NCI-H2171 (cell line): ENCODE data around the gene FAM20A.

Experiments used
- DNase-seq: peaks from one replicate; lab custom pipeline; 2025; lab: John Stamatoyannopoulos, UW

FAM20A gene

DNA sequence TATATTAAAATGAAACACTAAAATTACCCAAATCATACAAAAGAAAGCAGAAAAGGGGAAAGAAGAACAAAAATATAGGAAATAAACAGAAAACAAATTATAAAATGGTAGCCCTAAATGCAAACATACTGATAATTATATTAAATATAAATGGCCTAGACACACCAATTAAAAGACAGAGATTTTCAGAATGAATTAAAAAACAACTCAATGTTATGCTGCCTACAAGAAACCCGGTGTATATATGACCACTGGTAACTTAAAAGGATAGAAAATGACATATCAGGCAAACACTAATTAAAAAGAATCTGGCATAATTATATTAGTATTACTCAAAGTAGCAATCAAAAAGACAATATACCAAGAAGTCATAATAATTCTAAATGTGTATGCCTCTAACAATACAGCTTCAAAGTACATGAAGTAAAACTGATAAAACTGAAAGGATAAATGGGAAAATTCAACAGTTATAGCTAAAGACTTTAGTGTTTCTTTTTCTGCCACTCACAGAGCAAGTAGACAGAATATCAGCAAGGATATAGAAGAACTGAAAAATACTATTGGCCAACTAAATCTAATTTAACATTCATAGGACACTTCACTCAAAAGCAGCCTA, 7.5 kb upstream of the FAM20A start:
- no peak for DNase-seq

DNA sequence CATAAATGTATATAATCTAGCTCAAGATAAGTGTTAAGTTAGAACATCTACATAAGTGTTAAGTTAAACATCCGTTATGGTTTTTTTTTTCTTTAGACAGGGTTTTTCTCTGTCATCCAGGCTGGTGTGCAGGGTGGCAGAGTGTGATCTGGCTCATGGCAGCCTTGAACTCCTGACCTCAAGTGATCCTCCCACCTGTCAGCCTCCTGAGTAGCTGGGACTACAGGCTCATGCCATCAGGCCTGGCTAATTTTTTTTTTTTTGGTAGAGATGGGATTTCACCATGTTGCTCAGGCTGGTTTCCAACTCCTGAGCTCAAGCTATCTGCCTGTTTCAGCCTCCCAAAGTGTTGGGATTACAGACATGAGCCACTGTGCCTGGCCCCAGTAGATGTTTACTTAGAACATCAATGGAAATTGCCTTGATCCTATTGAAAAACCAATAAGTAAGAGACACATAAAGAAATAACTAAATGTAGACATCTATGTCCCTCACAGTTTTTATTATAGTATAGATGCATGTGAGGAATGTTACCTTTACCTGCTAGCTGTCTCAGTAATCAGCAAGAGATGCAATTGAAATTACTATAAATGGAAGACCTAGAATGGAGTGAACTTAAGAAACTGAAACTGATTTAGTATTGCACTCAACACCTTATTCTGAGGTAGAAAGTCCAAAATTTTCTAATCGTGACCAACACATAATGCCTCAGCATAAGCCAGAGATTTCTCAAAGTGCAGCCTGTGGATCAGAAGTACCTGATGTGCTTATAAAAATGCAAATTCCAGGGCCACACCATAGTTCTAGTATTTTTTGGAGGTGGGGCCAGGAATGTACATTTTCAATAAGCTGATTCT, 5.5 kb upstream of the FAM20A start:
- DNase-seq = no peak

GRCh38 chr17:68605914-68606313, 4.7 kb upstream of the FAM20A start:
- DNase-seq = no peak

DNA sequence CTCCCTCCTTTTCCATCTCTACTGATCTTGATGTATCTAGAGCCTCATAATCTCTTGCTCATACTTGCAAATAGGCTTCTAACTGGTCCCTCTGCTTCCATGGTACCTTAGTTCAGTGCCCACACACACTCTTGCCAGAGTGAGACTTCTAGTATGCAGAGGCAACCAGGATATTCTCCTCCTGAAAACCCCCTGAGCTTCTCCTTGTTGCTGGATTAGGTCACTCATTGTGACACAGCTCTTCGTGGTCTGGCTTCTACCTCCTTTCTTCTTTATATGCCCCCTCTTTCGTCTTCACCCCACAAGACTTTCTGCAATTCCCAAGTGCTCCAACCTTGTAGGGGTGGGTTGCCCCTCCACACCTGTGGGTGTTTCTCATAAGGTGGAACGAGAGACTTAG, 2.5 kb upstream of the FAM20A start:
- no peak for DNase-seq

DNA sequence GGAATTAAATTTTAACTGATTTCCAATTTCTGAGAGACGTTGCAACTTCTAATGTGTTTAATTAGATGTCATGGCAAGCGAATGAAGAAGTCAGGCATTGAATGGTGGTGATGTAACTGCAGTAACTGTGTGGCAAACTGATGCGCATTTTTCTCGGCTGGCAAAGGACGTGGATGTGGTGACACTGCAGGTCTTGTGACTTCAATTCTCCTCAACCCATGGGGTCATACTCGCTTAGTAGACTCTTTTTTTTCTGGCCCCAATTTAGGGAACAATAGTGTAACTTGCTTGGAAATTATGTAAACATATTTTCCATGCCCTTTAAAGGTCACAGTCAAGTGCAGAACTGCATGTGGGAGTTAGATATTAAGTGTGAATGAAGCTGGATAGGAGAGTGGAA, 1.9 kb upstream of the FAM20A start:
- no peak for DNase-seq

GRCh38 chr17:68602289-68602688, 1.1 kb upstream of the FAM20A start:
- no peak for DNase-seq

- DNase-seq = no peak
Observed at GRCh38 chr17:68601565-68602288, 560 bp upstream of the FAM20A start.

- DNase-seq = peak; percentile 23
Observed at GRCh38 chr17:68600067-68600930, 868 bp downstream of the FAM20A start.

- no peak for DNase-seq
Observed at GRCh38 chr17:68599552-68600066, 1.6 kb downstream of the FAM20A start.

DNA sequence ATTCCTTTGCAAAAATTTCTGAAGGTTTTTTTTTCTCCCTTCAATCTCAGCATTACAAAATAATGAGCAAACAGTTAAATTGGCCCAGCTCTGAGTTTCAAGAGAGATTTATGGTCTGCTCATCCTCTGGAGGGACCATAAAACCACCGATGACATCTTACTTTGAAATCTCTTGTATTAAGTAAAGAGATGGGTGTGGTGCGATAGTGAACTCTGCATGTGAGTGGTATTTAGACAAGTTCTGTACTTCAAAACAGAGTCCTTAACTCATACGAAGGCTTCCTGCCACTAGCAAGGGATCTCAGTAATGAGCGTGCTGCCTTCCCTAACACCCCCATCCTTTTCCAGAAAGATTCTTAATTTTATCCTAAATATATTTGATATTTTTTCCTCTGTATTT, 2.1 kb downstream of the FAM20A start:
- DNase-seq = no peak

DNA sequence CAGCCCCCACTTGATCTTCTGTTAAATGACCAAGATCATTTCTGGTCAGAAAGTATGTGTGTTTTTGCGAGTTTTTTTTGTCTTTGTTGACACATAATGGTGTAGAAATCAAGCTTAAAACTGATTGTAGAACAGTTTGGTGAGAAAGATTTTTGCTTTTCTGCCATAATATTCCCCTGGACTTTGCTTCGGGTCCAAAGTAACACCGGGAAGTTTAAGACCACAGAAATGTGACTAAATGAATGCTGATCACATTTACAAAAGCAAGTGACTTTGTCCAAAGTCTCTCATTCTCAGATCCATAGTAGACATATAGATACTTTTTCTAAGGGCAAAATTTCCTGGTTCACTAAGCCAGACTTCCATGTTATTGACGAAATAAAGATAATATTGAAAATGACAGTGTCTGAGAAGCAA, 2.6 kb downstream of the FAM20A start:
- no peak for DNase-seq

GRCh38 chr17:68598074-68598473, 3.1 kb downstream of the FAM20A start:
- no peak for DNase-seq

- DNase-seq = no peak
Observed at GRCh38 chr17:68596411-68596945, 4.7 kb downstream of the FAM20A start.

GRCh38 chr17:68595986-68596385, 5.2 kb downstream of the FAM20A start:
- no peak for DNase-seq

DNA sequence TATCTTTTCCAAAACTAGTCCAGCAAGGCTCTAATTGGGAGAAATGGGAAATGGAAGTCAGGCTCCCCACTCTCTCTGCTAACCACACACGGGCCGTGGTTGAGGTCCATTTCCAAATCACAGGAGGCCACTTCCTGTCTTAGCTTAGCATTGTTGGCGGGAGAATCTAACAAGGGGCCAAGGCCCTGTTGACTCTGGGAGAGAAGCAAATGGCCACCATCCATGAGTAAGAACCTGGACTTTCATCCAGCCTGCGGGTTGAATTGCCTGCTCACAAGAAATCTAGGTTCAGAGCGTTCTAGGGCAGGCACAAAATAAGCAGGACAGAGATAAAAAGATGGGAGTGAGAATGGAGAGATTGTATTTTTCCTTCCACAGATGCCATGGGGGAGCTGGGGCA, 5.7 kb downstream of the FAM20A start:
- no peak for DNase-seq

- no peak for DNase-seq
Observed at GRCh38 chr17:68594552-68594951, 6.6 kb downstream of the FAM20A start.

- DNase-seq = peak; percentile 26
Observed at GRCh38 chr17:68592682-68593641, 8.2 kb downstream of the FAM20A start.

GRCh38 chr17:68592009-68592408, 9.2 kb downstream of the FAM20A start:
- no peak for DNase-seq

DNA sequence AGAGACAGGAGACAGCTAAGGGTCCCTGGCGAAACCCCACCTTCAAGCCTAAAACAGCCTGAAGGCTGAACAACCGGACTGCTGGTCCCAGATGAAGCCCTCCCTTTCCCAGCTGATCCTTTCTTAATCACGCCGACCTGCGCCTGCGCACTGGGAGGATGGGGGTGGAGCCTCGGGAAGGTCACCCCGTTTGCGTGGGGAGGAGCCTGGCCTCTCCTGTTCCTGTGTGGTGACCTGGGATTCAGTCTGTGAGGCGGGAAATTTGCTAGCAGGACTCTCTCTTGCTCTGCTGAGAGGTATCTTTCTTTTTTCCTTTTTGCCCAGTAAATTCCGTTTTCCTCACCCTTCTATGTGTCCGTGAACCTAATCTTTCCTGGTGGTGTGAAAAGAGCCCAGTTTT, 9.6 kb downstream of the FAM20A start:
- no peak for DNase-seq

DNA sequence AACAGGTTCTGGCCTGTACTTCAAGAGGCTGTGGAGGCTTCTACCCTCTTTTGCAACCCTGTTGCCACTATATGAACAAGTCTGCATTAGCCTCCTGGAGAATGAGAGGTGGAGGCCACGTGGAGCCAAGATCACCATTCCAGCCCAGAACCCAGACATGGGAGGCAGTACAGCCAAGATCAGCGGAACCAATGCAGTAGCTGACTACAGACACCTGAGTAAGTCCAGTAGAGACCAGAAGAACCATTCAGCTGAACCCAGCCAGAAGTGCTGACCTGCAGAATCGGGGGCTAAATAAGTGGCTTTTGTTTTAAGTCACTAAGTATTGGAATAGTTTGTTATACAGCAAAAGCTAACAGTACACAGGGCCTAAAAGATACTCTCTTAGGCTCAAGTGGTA, 12.1 kb downstream of the FAM20A start:
- no peak for DNase-seq
